Glomerular visceral epithelial cell (primary cell): Measurements from ENCODE around the gene NCDN.
A peak's percentile ranks its signal among the peaks of the same experiment; 100 is the strongest.

Experiments used
- DNase-seq: peaks from one replicate; pipeline ENCODE4 v3.0.0-alpha.2; 2016; ENCODE audit errors: extremely low spot score

The NCDN gene

GRCh38 chr1:35554266-35555211 is 3.1 kb upstream of the NCDN start:
- DNase-seq, result no peak

- no peak for DNase-seq
These were observed 2.4 kb upstream of the NCDN start for GRCh38 chr1:35555212-35555584.

- no peak for DNase-seq
These were observed 1.8 kb upstream of the NCDN start for GRCh38 chr1:35555601-35556477.

- DNase-seq, result no peak
These were observed 998 bp upstream of the NCDN start for GRCh38 chr1:35556484-35557117.

- peak; percentile 66 for DNase-seq
These were observed 435 bp upstream of the NCDN start, which contains the start of gene KIAA0319L for GRCh38 chr1:35557118-35557610. TSS of gene KIAA0319L (minus strand) at chr1:35557403. CDS start at chr1:35554491, 2,912 bp downstream.

- no peak for DNase-seq
These were observed 1.0 kb downstream of the NCDN start for GRCh38 chr1:35558374-35559316.

- no peak for DNase-seq
These were observed 1.8 kb downstream of the NCDN start for GRCh38 chr1:35559317-35559944.

- no peak for DNase-seq
These were observed 2.9 kb downstream of the NCDN start for GRCh38 chr1:35560256-35561225.

- DNase-seq, result no peak
These were observed 3.8 kb downstream of the NCDN start for GRCh38 chr1:35561297-35561971.

- no peak for DNase-seq
These were observed 4.5 kb downstream of the NCDN start for GRCh38 chr1:35561972-35562680.

- no peak for DNase-seq
These were observed 5.6 kb downstream of the NCDN start for GRCh38 chr1:35563166-35563565.

- DNase-seq, result peak; percentile 80
These were observed 6.7 kb downstream of the NCDN start for GRCh38 chr1:35564037-35564883.

GRCh38 chr1:35564884-35565741 is 7.5 kb downstream of the NCDN start:
- DNase-seq, result no peak

GRCh38 chr1:35565742-35566133 is 8.1 kb downstream of the NCDN start:
- no peak for DNase-seq

GRCh38 chr1:35567947-35568558 is 10.5 kb downstream of the NCDN start:
- DNase-seq, result no peak
